ENCODE measurements around the gene TRAP1. TPM values are rescaled to one million over a fixed set of nuclear protein-coding genes. Genes with fewer than 3 reads are reported as not detected.
"Not testable (repeated sequence)": the region's sequence is repeated elsewhere in the genome, so short reads cannot be mapped to it uniquely, and the experiment has no call there.

Gene TRAP1
- polyA plus RNA-seq, 4 donors, result 25.5 to 89.2 (median 64.5) TPM

- 61 to 77% (median 76%) methylated on average over 12 of the region's 12 CpGs for WGBS, 3 donors
- Histone ChIP-seq H3K27me3 (ENCODE audit: control insufficient read depth in 3 of 3, insufficient read depth in 3 of 3, low read length in 3 of 3) (no peaks in the 10 kb centered on the region), H3K4me1 (ENCODE audit: control insufficient read depth in 3 of 3, insufficient read depth in 2 of 3, low read depth in 1 of 3, low read length in 2 of 3) (peaks cover 0 to 13% (median 0%) of the 10 kb centered on the region in 3 donors), H3K9me3 (ENCODE audit: control insufficient read depth in 2 of 2, insufficient read depth in 1 of 2, low read depth in 1 of 2, low read length in 1 of 2) (no peaks in the 10 kb centered on the region), H3K4me3 (ENCODE audit: low read depth in 1 of 3, low read length in 3 of 3) (no peak overlapping the region), H3K36me3 (ENCODE audit: control insufficient read depth in 3 of 3, insufficient read depth in 2 of 3, low read depth in 1 of 3, low read length in 3 of 3) (peaks cover 25 to 92% (median 26%) of the 10 kb centered on the region in 3 donors), H3K27ac (ENCODE audit: low read depth in 1 of 3, low read length in 2 of 3) (no peak overlapping the region)
- FAIRE-seq, result no peak
- no peak for DNase-seq
These were observed 56.0 kb downstream of the TRAP1 start for GRCh38 chr16:3661311-3661710.

- no peaks in the 10 kb centered on the region for H3K9me3 ChIP-seq (ENCODE audit: control insufficient read depth in 2 of 2, insufficient read depth in 1 of 2, low read depth in 1 of 2, low read length in 1 of 2)
- peaks cover 25 to 86% (median 26%) of the 10 kb centered on the region in 3 donors for H3K36me3 ChIP-seq (ENCODE audit: control insufficient read depth in 3 of 3, insufficient read depth in 2 of 3, low read depth in 1 of 3, low read length in 3 of 3)
- 71 to 85% (median 77%) methylated on average over 3 of the region's 3 CpGs for WGBS, 3 donors
- peaks cover 0 to 13% (median 0%) of the 10 kb centered on the region in 3 donors for H3K4me1 ChIP-seq (ENCODE audit: control insufficient read depth in 3 of 3, insufficient read depth in 2 of 3, low read depth in 1 of 3, low read length in 2 of 3)
- DNase-seq (no peak), FAIRE-seq (no peak)
- no peaks in the 10 kb centered on the region for H3K27me3 ChIP-seq (ENCODE audit: control insufficient read depth in 3 of 3, insufficient read depth in 3 of 3, low read length in 3 of 3)
- H3K27ac ChIP-seq (ENCODE audit: low read depth in 1 of 3, low read length in 2 of 3), result no peak overlapping the region
- H3K4me3 ChIP-seq (ENCODE audit: low read depth in 1 of 3, low read length in 3 of 3), result no peak overlapping the region
These were observed 58.1 kb downstream of the TRAP1 start for GRCh38 chr16:3659251-3659650.

- no peaks in the 10 kb centered on the region for H3K27me3 ChIP-seq (ENCODE audit: control insufficient read depth in 3 of 3, insufficient read depth in 3 of 3, low read length in 3 of 3)
- 33 to 74% (median 60%) methylated on average over 39 to 42 of the region's 42 CpGs for WGBS, 3 donors
These were observed 60.5 kb downstream of the TRAP1 start for GRCh38 chr16:3656491-3657468.

GRCh38 chr16:3656160-3656490, 61.2 kb downstream of the TRAP1 start:
- H3K9me3 ChIP-seq (ENCODE audit: control insufficient read depth in 2 of 2, insufficient read depth in 1 of 2, low read depth in 1 of 2, low read length in 1 of 2); H3K27me3 ChIP-seq (ENCODE audit: control insufficient read depth in 3 of 3, insufficient read depth in 3 of 3, low read length in 3 of 3): not testable (repeated sequence)
- FAIRE-seq (peak; percentile 95), DNase-seq (peak; percentile 84 to 91)
- WGBS, 3 donors, result 25 to 74% (median 38%) methylated on average over 3 to 7 of the region's 10 CpGs
- Histone ChIP-seq H3K4me1 (ENCODE audit: control insufficient read depth in 3 of 3, insufficient read depth in 2 of 3, low read depth in 1 of 3, low read length in 2 of 3) (peaks cover 0 to 26% (median 2%) of the 10 kb centered on the region in 3 donors), H3K36me3 (ENCODE audit: control insufficient read depth in 3 of 3, insufficient read depth in 2 of 3, low read depth in 1 of 3, low read length in 3 of 3) (peaks cover 18 to 84% (median 30%) of the 10 kb centered on the region in 3 donors), H3K4me3 (ENCODE audit: low read depth in 1 of 3, low read length in 3 of 3) (peak overlapping the region in 2 of 3 donors; percentile 66 to 67), H3K27ac (ENCODE audit: low read depth in 1 of 3, low read length in 2 of 3) (peak overlapping the region; percentile 94 to 97 (median 95))

More at GRCh38 chr16:3656491-3657468, 60.5 kb downstream of the TRAP1 start:
- Histone ChIP-seq H3K9me3 (ENCODE audit: control insufficient read depth in 2 of 2, insufficient read depth in 1 of 2, low read depth in 1 of 2, low read length in 1 of 2) (no peaks in the 10 kb centered on the region), H3K36me3 (ENCODE audit: control insufficient read depth in 3 of 3, insufficient read depth in 2 of 3, low read depth in 1 of 3, low read length in 3 of 3) (peaks cover 18 to 84% (median 31%) of the 10 kb centered on the region in 3 donors), H3K4me3 (ENCODE audit: low read depth in 1 of 3, low read length in 3 of 3) (peak overlapping the region in 2 of 3 donors; percentile 43 to 62), H3K27ac (ENCODE audit: low read depth in 1 of 3, low read length in 2 of 3) (peak overlapping the region; percentile 41 to 94 (median 73)), H3K4me1 (ENCODE audit: control insufficient read depth in 3 of 3, insufficient read depth in 2 of 3, low read depth in 1 of 3, low read length in 2 of 3) (peaks cover 0 to 21% (median 2%) of the 10 kb centered on the region in 3 donors)
- DNase-seq, result peak; percentile 69 to 71
- no peak for FAIRE-seq

GRCh38 chr16:3655396-3656159, 61.7 kb downstream of the TRAP1 start:
- FAIRE-seq, result no peak
- peak overlapping the region; percentile 94 to 97 (median 95) for H3K27ac ChIP-seq (ENCODE audit: low read depth in 1 of 3, low read length in 2 of 3)

GRCh38 chr16:3655030-3655395, 62.3 kb downstream of the TRAP1 start:
- peaks cover 15 to 81% (median 27%) of the 10 kb centered on the region in 3 donors for H3K36me3 ChIP-seq (ENCODE audit: control insufficient read depth in 3 of 3, insufficient read depth in 2 of 3, low read depth in 1 of 3, low read length in 3 of 3)
- 11 to 67% (median 53%) methylated on average over 12 of the region's 12 CpGs for WGBS, 3 donors
- H3K4me1 ChIP-seq (ENCODE audit: control insufficient read depth in 3 of 3, insufficient read depth in 2 of 3, low read depth in 1 of 3, low read length in 2 of 3), result peaks cover 0 to 26% (median 2%) of the 10 kb centered on the region in 3 donors
- peak overlapping the region; percentile 94 to 97 (median 95) for H3K27ac ChIP-seq (ENCODE audit: low read depth in 1 of 3, low read length in 2 of 3)
- FAIRE-seq, result no peak
- H3K27me3 ChIP-seq (ENCODE audit: control insufficient read depth in 3 of 3, insufficient read depth in 3 of 3, low read length in 3 of 3), result no peaks in the 10 kb centered on the region
- DNase-seq, result no peak
- H3K4me3 ChIP-seq (ENCODE audit: low read depth in 1 of 3, low read length in 3 of 3), result peak overlapping the region in 2 of 3 donors; percentile 66 to 67
- H3K9me3 ChIP-seq (ENCODE audit: control insufficient read depth in 2 of 2, insufficient read depth in 1 of 2, low read depth in 1 of 2, low read length in 1 of 2), result no peaks in the 10 kb centered on the region

More at GRCh38 chr16:3655396-3656159, 61.7 kb downstream of the TRAP1 start:
- DNase-seq, result peak; percentile 64 to 66
- H3K36me3 ChIP-seq (ENCODE audit: control insufficient read depth in 3 of 3, insufficient read depth in 2 of 3, low read depth in 1 of 3, low read length in 3 of 3), result peaks cover 18 to 86% (median 30%) of the 10 kb centered on the region in 3 donors
- WGBS, 3 donors, result 23 to 66% (median 34%) methylated on average over 21 of the region's 21 CpGs
- peaks cover 0 to 26% (median 2%) of the 10 kb centered on the region in 3 donors for H3K4me1 ChIP-seq (ENCODE audit: control insufficient read depth in 3 of 3, insufficient read depth in 2 of 3, low read depth in 1 of 3, low read length in 2 of 3)
- peak overlapping the region in 2 of 3 donors; percentile 66 to 67 for H3K4me3 ChIP-seq (ENCODE audit: low read depth in 1 of 3, low read length in 3 of 3)
- H3K27me3 ChIP-seq (ENCODE audit: control insufficient read depth in 3 of 3, insufficient read depth in 3 of 3, low read length in 3 of 3), result no peaks in the 10 kb centered on the region
- H3K9me3 ChIP-seq (ENCODE audit: control insufficient read depth in 2 of 2, insufficient read depth in 1 of 2, low read depth in 1 of 2, low read length in 1 of 2), result no peaks in the 10 kb centered on the region

GRCh38 chr16:3654249-3654991, 62.9 kb downstream of the TRAP1 start, which contains the start of gene DNASE1:
TSS of gene DNASE1 (plus strand) at chr16:3654691. CDS start at chr16:3655374, 683 bp downstream.
- no peaks in the 10 kb centered on the region for H3K27me3 ChIP-seq (ENCODE audit: control insufficient read depth in 3 of 3, insufficient read depth in 3 of 3, low read length in 3 of 3)
- 12 to 60% (median 30%) methylated on average over 14 of the region's 14 CpGs for WGBS, 3 donors
- H3K4me3 ChIP-seq (ENCODE audit: low read depth in 1 of 3, low read length in 3 of 3), result peak within 1 kb of the TSS in 2 of 3 donors; percentile 66 to 67
- DNase-seq, result peak; percentile 99
- peak within 1 kb of the TSS; percentile 94 to 97 (median 95) for H3K27ac ChIP-seq (ENCODE audit: low read depth in 1 of 3, low read length in 2 of 3)
- no peak for FAIRE-seq
- H3K36me3 ChIP-seq (ENCODE audit: control insufficient read depth in 3 of 3, insufficient read depth in 2 of 3, low read depth in 1 of 3, low read length in 3 of 3), result peaks cover 10 to 76% (median 22%) of the 10 kb centered on the region in 3 donors
- no peaks in the 10 kb centered on the region for H3K9me3 ChIP-seq (ENCODE audit: control insufficient read depth in 2 of 2, insufficient read depth in 1 of 2, low read depth in 1 of 2, low read length in 1 of 2)
- H3K4me1 ChIP-seq (ENCODE audit: control insufficient read depth in 3 of 3, insufficient read depth in 2 of 3, low read depth in 1 of 3, low read length in 2 of 3), result peaks cover 0 to 26% (median 2%) of the 10 kb centered on the region in 3 donors
